Neural crest cell (in vitro differentiated cells): Measurements from ENCODE around the gene PNPT1. TPM values are rescaled to one million over a fixed set of nuclear protein-coding genes. Genes with fewer than 3 reads are reported as not detected.
"Not testable (repeated sequence)": the region's sequence is repeated elsewhere in the genome, so short reads cannot be mapped to it uniquely, and the experiment has no call there.

Source experiments
- DNase-seq: peaks from one replicate; pipeline ENCODE4 v3.0.0; 2021; ENCODE audit warnings: low read depth, mixed read lengths, low spot score
- H3K27ac Mint-ChIP-seq: one replicate; pipeline ENCODE4 v1.8.0; 2021; ENCODE audit warnings: mild to moderate bottlenecking, mixed read lengths; ENCODE audit not compliant: unreplicated experiment
- H3K27me3 Mint-ChIP-seq: 2 replicates; pipeline ENCODE4 v1.8.0; 2021; ENCODE audit warnings: low read depth, mild to moderate bottlenecking, mixed read lengths
- H3K36me3 Mint-ChIP-seq: 2 replicates; pipeline ENCODE4 v1.8.0; 2021; ENCODE audit warnings: low read depth, mild to moderate bottlenecking, mixed read lengths
- H3K4me1 Mint-ChIP-seq: 2 replicates; pipeline ENCODE4 v1.8.0; 2021; ENCODE audit warnings: mixed read lengths
- H3K4me3 Mint-ChIP-seq: one replicate; pipeline ENCODE4 v1.8.0; 2021; ENCODE audit warnings: mild to moderate bottlenecking, mixed read lengths
- H3K9me3 Mint-ChIP-seq: 2 replicates; pipeline ENCODE4 v1.8.0; 2021; ENCODE audit warnings: mixed read lengths
- CTCF ChIP-seq: fragments of 200-600 bp; sonication (generic); conservative IDR thresholded peaks from 2 replicates; pipeline ENCODE4 v1.5.0; 2021; ENCODE audit warnings: antibody characterized with exemption, mild to moderate bottlenecking
- total RNA-seq: library from RNA; stranded (reverse); gene quantifications from 2 replicates; pipeline ENCODE4 v1.2.1, GENCODE V29; 2021

Gene PNPT1
- total RNA-seq, 1 donor from 2014 or later, result 33.0 TPM

GRCh38 chr2:55715626-55716025 is 22.0 kb upstream of the PNPT1 start:
- H3K27me3 Mint-ChIP-seq, result peaks cover 36% of the 10 kb centered on the region
- H3K4me3 Mint-ChIP-seq, result no peak overlapping the region
- peaks cover 4% of the 10 kb centered on the region for H3K4me1 Mint-ChIP-seq
- H3K9me3 Mint-ChIP-seq, result peaks cover 3% of the 10 kb centered on the region
- H3K27ac Mint-ChIP-seq, result no peak overlapping the region
- TF ChIP-seq CTCF, result no peak
- H3K36me3 Mint-ChIP-seq, result no peaks in the 10 kb centered on the region
- no peak for DNase-seq

- not testable (repeated sequence) for DNase-seq, H3K9me3 Mint-ChIP-seq, H3K36me3 Mint-ChIP-seq, H3K4me1 Mint-ChIP-seq, H3K4me3 Mint-ChIP-seq, H3K27ac Mint-ChIP-seq
- H3K27me3 Mint-ChIP-seq, result peaks cover 31% of the 10 kb centered on the region
These were observed 21.5 kb upstream of the PNPT1 start for GRCh38 chr2:55715178-55715577.

GRCh38 chr2:55712477-55713060 is 18.9 kb upstream of the PNPT1 start:
- no peak for DNase-seq
- H3K36me3 Mint-ChIP-seq, result no peaks in the 10 kb centered on the region
- peaks cover 3% of the 10 kb centered on the region for H3K9me3 Mint-ChIP-seq
- H3K4me1 Mint-ChIP-seq, result peaks cover 8% of the 10 kb centered on the region
- H3K27me3 Mint-ChIP-seq, result peaks cover 19% of the 10 kb centered on the region
- no peak for TF ChIP-seq CTCF
- H3K27ac Mint-ChIP-seq, result no peak overlapping the region
- H3K4me3 Mint-ChIP-seq, result no peak overlapping the region

GRCh38 chr2:55710025-55710424 is 16.4 kb upstream of the PNPT1 start:
- Mint-ChIP-seq H3K27ac (no peak overlapping the region), H3K4me1 (peaks cover 11% of the 10 kb centered on the region)

GRCh38 chr2:55707751-55708150 is 14.1 kb upstream of the PNPT1 start:
- Mint-ChIP-seq H3K4me1 (peaks cover 11% of the 10 kb centered on the region), H3K9me3 (peaks cover 5% of the 10 kb centered on the region), H3K27ac (no peak overlapping the region), H3K4me3 (no peak overlapping the region), H3K36me3 (no peaks in the 10 kb centered on the region), H3K27me3 (peaks cover 17% of the 10 kb centered on the region)
- no peak for DNase-seq
- TF ChIP-seq CTCF, result no peak

More at GRCh38 chr2:55710025-55710424, 16.4 kb upstream of the PNPT1 start:
- DNase-seq, result no peak
- no peak for TF ChIP-seq CTCF
- Mint-ChIP-seq H3K27me3 (peaks cover 3% of the 10 kb centered on the region), H3K36me3 (no peaks in the 10 kb centered on the region), H3K9me3 (peaks cover 5% of the 10 kb centered on the region), H3K4me3 (no peak overlapping the region)

GRCh38 chr2:55706258-55706657 is 12.6 kb upstream of the PNPT1 start:
- DNase-seq, result not testable (repeated sequence)

More at GRCh38 chr2:55706258-55706657, 12.6 kb upstream of the PNPT1 start:
- H3K36me3 Mint-ChIP-seq, H3K4me3 Mint-ChIP-seq, H3K9me3 Mint-ChIP-seq, H3K27ac Mint-ChIP-seq: not testable (repeated sequence)
- Mint-ChIP-seq H3K4me1 (peaks cover 10% of the 10 kb centered on the region), H3K27me3 (peaks cover 27% of the 10 kb centered on the region)
